ENCODE measurements around the gene NDUFA5.
A peak's percentile ranks its signal among the peaks of the same experiment; 100 is the strongest.
"Not testable (repeated sequence)": the region's sequence is repeated elsewhere in the genome, so short reads cannot be mapped to it uniquely, and the experiment has no call there.

NDUFA5 gene

GRCh38 chr7:123558289-123558874 lies 764 bp upstream of the NDUFA5 start:
- peaks cover 9% of the 10 kb centered on the region for H3K4me1 ChIP-seq (ENCODE audit: control insufficient read depth, insufficient read depth, low read length, poor library complexity, severe bottlenecking)
- no peak for DNase-seq
- peak overlapping the region; percentile 83 for H3K4me3 ChIP-seq (ENCODE audit: insufficient read depth, low read depth, low read length, poor library complexity, severe bottlenecking)
- H3K36me3 ChIP-seq (ENCODE audit: control insufficient read depth, insufficient read depth, low read length): no peaks in the 10 kb centered on the region
- peak overlapping the region; percentile 76 for H3K27ac ChIP-seq (ENCODE audit: insufficient read depth, low read length, poor library complexity, severe bottlenecking)
- H3K9me3 ChIP-seq (ENCODE audit: control insufficient read depth, low read length): no peaks in the 10 kb centered on the region
- no peaks in the 10 kb centered on the region for H3K27me3 ChIP-seq (replicated peaks; ENCODE audit: control insufficient read depth, insufficient read depth, low read length, poor library complexity, severe bottlenecking)

DNA sequence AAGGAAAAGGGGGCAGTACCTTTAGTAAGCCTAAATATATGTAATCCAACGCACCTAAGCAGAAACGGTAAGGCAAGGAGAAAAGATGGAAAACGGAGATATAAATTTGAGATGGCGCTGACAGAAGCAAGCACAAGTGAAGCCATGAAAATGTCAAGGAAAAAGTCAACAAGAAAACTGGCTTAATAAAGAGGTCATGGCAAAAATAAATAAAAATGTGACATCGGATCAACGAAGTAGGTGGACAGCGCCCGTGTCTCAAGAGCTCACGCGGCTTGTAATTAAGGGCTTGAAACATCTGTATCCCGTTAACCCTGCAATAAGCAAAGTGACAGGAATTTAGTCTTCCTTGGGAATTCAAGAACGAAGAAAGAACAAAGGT lies 611 bp downstream of the NDUFA5 start:
- H3K9me3 ChIP-seq (ENCODE audit: control insufficient read depth, low read length): no peaks in the 10 kb centered on the region
- no peaks in the 10 kb centered on the region for H3K27me3 ChIP-seq (replicated peaks; ENCODE audit: control insufficient read depth, insufficient read depth, low read length, poor library complexity, severe bottlenecking)
- H3K4me3 ChIP-seq (ENCODE audit: insufficient read depth, low read depth, low read length, poor library complexity, severe bottlenecking): peak overlapping the region; percentile 83
- peaks cover 5% of the 10 kb centered on the region for H3K36me3 ChIP-seq (ENCODE audit: control insufficient read depth, insufficient read depth, low read length)
- peak overlapping the region; percentile 76 for H3K27ac ChIP-seq (ENCODE audit: insufficient read depth, low read length, poor library complexity, severe bottlenecking)
- peaks cover 9% of the 10 kb centered on the region for H3K4me1 ChIP-seq (ENCODE audit: control insufficient read depth, insufficient read depth, low read length, poor library complexity, severe bottlenecking)
- no peak for DNase-seq

DNA sequence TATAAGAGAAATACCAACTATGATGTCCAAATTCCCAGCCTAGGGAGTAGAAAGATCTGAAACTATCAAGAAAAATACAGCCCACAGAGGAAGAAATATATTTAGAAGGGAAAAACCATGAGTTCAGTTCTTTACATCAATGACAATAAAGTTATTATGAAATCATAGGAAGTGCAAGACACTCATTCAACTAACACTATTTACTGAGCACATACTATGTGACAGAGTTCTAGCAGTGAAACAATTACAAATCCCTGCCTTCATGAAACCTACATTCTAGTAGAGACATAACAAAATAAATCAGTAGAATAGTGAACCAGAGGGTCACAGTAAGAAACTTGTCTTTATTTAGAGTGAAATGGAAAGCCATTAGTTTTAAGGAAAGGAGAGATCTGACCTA lies 2.1 kb downstream of the NDUFA5 start:
- H3K36me3 ChIP-seq (ENCODE audit: control insufficient read depth, insufficient read depth, low read length): peaks cover 5% of the 10 kb centered on the region
- no peaks in the 10 kb centered on the region for H3K27me3 ChIP-seq (replicated peaks; ENCODE audit: control insufficient read depth, insufficient read depth, low read length, poor library complexity, severe bottlenecking)
- H3K27ac ChIP-seq (ENCODE audit: insufficient read depth, low read length, poor library complexity, severe bottlenecking): no peak overlapping the region
- no peak for DNase-seq
- H3K9me3 ChIP-seq (ENCODE audit: control insufficient read depth, low read length): no peaks in the 10 kb centered on the region
- H3K4me3 ChIP-seq (ENCODE audit: insufficient read depth, low read depth, low read length, poor library complexity, severe bottlenecking): no peak overlapping the region
- peaks cover 9% of the 10 kb centered on the region for H3K4me1 ChIP-seq (ENCODE audit: control insufficient read depth, insufficient read depth, low read length, poor library complexity, severe bottlenecking)

GRCh38 chr7:123553159-123553558 lies 4.5 kb downstream of the NDUFA5 start:
- no peaks in the 10 kb centered on the region for H3K9me3 ChIP-seq (ENCODE audit: control insufficient read depth, low read length)
- H3K27me3 ChIP-seq (replicated peaks; ENCODE audit: control insufficient read depth, insufficient read depth, low read length, poor library complexity, severe bottlenecking): no peaks in the 10 kb centered on the region
- no peak overlapping the region for H3K4me3 ChIP-seq (ENCODE audit: insufficient read depth, low read depth, low read length, poor library complexity, severe bottlenecking)
- no peak for DNase-seq
- H3K4me1 ChIP-seq (ENCODE audit: control insufficient read depth, insufficient read depth, low read length, poor library complexity, severe bottlenecking): peaks cover 9% of the 10 kb centered on the region
- no peak overlapping the region for H3K27ac ChIP-seq (ENCODE audit: insufficient read depth, low read length, poor library complexity, severe bottlenecking)
- H3K36me3 ChIP-seq (ENCODE audit: control insufficient read depth, insufficient read depth, low read length): peaks cover 11% of the 10 kb centered on the region

GRCh38 chr7:123552641-123553040 lies 5.0 kb downstream of the NDUFA5 start:
- DNase-seq: no peak
- Histone ChIP-seq H3K36me3 (ENCODE audit: control insufficient read depth, insufficient read depth, low read length) (peaks cover 11% of the 10 kb centered on the region), H3K27ac (ENCODE audit: insufficient read depth, low read length, poor library complexity, severe bottlenecking) (no peak overlapping the region), H3K27me3 (replicated peaks; ENCODE audit: control insufficient read depth, insufficient read depth, low read length, poor library complexity, severe bottlenecking) (no peaks in the 10 kb centered on the region), H3K9me3 (ENCODE audit: control insufficient read depth, low read length) (no peaks in the 10 kb centered on the region), H3K4me3 (ENCODE audit: insufficient read depth, low read depth, low read length, poor library complexity, severe bottlenecking) (no peak overlapping the region), H3K4me1 (ENCODE audit: control insufficient read depth, insufficient read depth, low read length, poor library complexity, severe bottlenecking) (peaks cover 9% of the 10 kb centered on the region)

GRCh38 chr7:123552134-123552533 lies 5.5 kb downstream of the NDUFA5 start:
- not testable (repeated sequence) for H3K27ac ChIP-seq (ENCODE audit: insufficient read depth, low read length, poor library complexity, severe bottlenecking); H3K9me3 ChIP-seq (ENCODE audit: control insufficient read depth, low read length); DNase-seq; H3K4me3 ChIP-seq (ENCODE audit: insufficient read depth, low read depth, low read length, poor library complexity, severe bottlenecking); H3K27me3 ChIP-seq (replicated peaks; ENCODE audit: control insufficient read depth, insufficient read depth, low read length, poor library complexity, severe bottlenecking); H3K4me1 ChIP-seq (ENCODE audit: control insufficient read depth, insufficient read depth, low read length, poor library complexity, severe bottlenecking)
- peaks cover 11% of the 10 kb centered on the region for H3K36me3 ChIP-seq (ENCODE audit: control insufficient read depth, insufficient read depth, low read length)

DNA sequence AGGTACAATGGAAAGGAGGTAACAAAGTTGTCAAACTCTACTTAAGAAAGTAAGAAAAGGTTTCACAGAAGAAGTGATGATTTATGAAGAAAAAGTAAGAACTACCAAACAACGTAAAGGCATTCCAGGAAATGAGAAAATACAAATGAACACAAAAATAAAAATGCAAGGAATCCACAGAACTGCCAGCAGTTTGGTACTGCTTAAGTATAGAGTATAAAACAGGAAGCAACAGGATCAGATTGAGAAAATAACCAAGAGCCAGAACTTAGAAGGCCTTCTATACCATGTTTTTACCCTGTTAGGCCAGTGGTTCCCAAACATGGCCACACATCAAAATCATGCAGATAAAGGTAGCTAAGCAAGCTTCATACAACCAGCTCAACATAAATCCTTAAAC lies 9.2 kb downstream of the NDUFA5 start:
- no peaks in the 10 kb centered on the region for H3K9me3 ChIP-seq (ENCODE audit: control insufficient read depth, low read length)
- peaks cover 16% of the 10 kb centered on the region for H3K36me3 ChIP-seq (ENCODE audit: control insufficient read depth, insufficient read depth, low read length)
- H3K27ac ChIP-seq (ENCODE audit: insufficient read depth, low read length, poor library complexity, severe bottlenecking): no peak overlapping the region
- H3K27me3 ChIP-seq (replicated peaks; ENCODE audit: control insufficient read depth, insufficient read depth, low read length, poor library complexity, severe bottlenecking): no peaks in the 10 kb centered on the region
- DNase-seq: no peak
- H3K4me1 ChIP-seq (ENCODE audit: control insufficient read depth, insufficient read depth, low read length, poor library complexity, severe bottlenecking): no peaks in the 10 kb centered on the region
- no peak overlapping the region for H3K4me3 ChIP-seq (ENCODE audit: insufficient read depth, low read depth, low read length, poor library complexity, severe bottlenecking)

DNA sequence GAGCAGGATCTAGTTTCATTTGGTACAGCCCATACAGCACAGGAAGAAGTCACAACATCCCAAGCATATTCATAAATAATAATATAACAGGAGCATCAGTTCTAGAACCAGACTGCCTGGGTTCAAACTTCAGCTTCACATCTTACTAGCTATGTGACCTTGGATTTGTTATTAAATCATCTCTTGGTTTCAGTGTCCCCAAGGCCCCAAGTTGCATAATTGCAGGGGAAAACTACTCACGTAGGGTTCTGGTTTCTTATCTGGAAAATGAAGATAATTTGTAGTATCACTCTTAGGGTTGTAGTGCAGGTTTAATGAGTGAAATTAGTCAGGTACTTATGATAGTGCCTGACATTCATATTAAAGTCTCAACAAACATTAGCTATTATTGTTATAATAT lies 17.7 kb downstream of the NDUFA5 start:
- no peak overlapping the region for H3K4me3 ChIP-seq (ENCODE audit: insufficient read depth, low read depth, low read length, poor library complexity, severe bottlenecking)
- DNase-seq: no peak
- no peak overlapping the region for H3K27ac ChIP-seq (ENCODE audit: insufficient read depth, low read length, poor library complexity, severe bottlenecking)
- H3K27me3 ChIP-seq (replicated peaks; ENCODE audit: control insufficient read depth, insufficient read depth, low read length, poor library complexity, severe bottlenecking): no peaks in the 10 kb centered on the region
- no peaks in the 10 kb centered on the region for H3K9me3 ChIP-seq (ENCODE audit: control insufficient read depth, low read length)
- H3K4me1 ChIP-seq (ENCODE audit: control insufficient read depth, insufficient read depth, low read length, poor library complexity, severe bottlenecking): no peaks in the 10 kb centered on the region
- no peaks in the 10 kb centered on the region for H3K36me3 ChIP-seq (ENCODE audit: control insufficient read depth, insufficient read depth, low read length)

DNA sequence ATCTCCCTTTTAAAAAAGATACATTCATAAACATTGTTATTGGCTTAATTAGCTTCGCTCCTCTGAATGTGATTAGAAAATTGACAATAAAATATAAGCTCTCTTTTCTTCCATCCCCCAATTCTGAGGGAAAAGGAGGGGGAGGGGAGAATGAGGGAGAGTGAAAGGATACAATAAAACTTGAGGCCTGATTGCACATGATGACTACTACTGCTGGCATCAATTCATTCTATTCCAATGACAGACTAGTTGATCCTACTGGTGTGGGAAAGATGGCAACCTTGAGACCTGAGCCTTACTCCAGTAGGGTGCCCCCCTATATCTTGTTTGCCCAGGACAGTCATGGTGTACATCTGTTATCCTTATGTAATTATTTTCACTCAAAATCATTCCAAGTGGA lies 18.7 kb downstream of the NDUFA5 start:
- no peak overlapping the region for H3K27ac ChIP-seq (ENCODE audit: insufficient read depth, low read length, poor library complexity, severe bottlenecking)
- H3K36me3 ChIP-seq (ENCODE audit: control insufficient read depth, insufficient read depth, low read length): no peaks in the 10 kb centered on the region
- no peaks in the 10 kb centered on the region for H3K4me1 ChIP-seq (ENCODE audit: control insufficient read depth, insufficient read depth, low read length, poor library complexity, severe bottlenecking)
- H3K9me3 ChIP-seq (ENCODE audit: control insufficient read depth, low read length): no peaks in the 10 kb centered on the region
- no peaks in the 10 kb centered on the region for H3K27me3 ChIP-seq (replicated peaks; ENCODE audit: control insufficient read depth, insufficient read depth, low read length, poor library complexity, severe bottlenecking)
- H3K4me3 ChIP-seq (ENCODE audit: insufficient read depth, low read depth, low read length, poor library complexity, severe bottlenecking): no peak overlapping the region
- no peak for DNase-seq

DNA sequence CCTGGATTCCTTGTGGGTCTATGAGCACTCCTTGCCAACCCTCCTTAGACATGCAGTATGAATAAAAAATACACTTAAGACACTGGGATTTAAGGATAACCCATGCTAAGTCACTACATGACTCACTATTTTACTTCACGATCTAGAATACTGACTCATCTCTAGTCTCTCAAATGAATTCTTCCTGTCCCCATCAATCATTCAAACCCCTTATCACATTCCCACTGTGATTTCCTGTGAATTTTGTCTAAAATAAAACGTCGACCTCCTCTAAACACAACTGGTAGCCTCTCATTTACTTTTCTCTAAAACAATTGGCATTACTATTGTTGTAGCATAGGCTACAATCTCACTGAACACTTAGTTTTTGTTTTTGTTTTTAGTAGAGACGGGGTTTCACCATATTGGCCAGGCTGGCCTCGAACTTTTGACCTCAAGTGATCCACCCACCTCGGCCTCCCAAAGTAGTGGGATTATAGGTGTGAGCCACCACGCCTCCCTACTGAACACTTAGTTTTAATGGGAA lies 19.4 kb downstream of the NDUFA5 start:
- H3K4me3 ChIP-seq (ENCODE audit: insufficient read depth, low read depth, low read length, poor library complexity, severe bottlenecking): no peak overlapping the region
- no peaks in the 10 kb centered on the region for H3K27me3 ChIP-seq (replicated peaks; ENCODE audit: control insufficient read depth, insufficient read depth, low read length, poor library complexity, severe bottlenecking)
- no peaks in the 10 kb centered on the region for H3K4me1 ChIP-seq (ENCODE audit: control insufficient read depth, insufficient read depth, low read length, poor library complexity, severe bottlenecking)
- no peak for DNase-seq
- no peak overlapping the region for H3K27ac ChIP-seq (ENCODE audit: insufficient read depth, low read length, poor library complexity, severe bottlenecking)
- H3K36me3 ChIP-seq (ENCODE audit: control insufficient read depth, insufficient read depth, low read length): no peaks in the 10 kb centered on the region
- H3K9me3 ChIP-seq (ENCODE audit: control insufficient read depth, low read length): no peaks in the 10 kb centered on the region

Measured in effector memory CD4-positive, alpha-beta T cell (primary cell).